CD4-positive, alpha-beta T cell (primary cell): Measurements from ENCODE around the gene SLFN12L. TPM values are rescaled to one million over a fixed set of nuclear protein-coding genes. Genes with fewer than 3 reads are reported as not detected.

ENCODE experiments used
- ATAC-seq: fragments of 200-7000 bp; cut with Tn5 transposase; one replicate; pipeline ENCODE4 v1.10.0; 2022; ENCODE audit warnings: mild to moderate bottlenecking; ENCODE audit not compliant: poor library complexity
- CTCF ChIA-PET: fragments of 350-600 bp; sonication (Branson Sonifier 250); formaldehyde crosslinking; loops from one replicate; lab custom pipeline; 2021; ENCODE audit warnings: antibody characterized with exemption, inconsistent platforms; lab: Charles Lee
- POLR2A ChIA-PET: fragments of 350-600 bp; sonication (Branson Sonifier 250); formaldehyde crosslinking; loops from one replicate; lab custom pipeline; 2021; ENCODE audit warnings: antibody characterized with exemption, inconsistent platforms; lab: Charles Lee
- DNase-seq, 14 experiments: peaks; one replicate each; pipeline ENCODE4 v3.0.0-alpha.2; 2013 to 2020; ENCODE audit warnings: mixed read lengths in 2 of 14
- H3K27ac ChIP-seq, 2 donors: one replicate each; pipeline versions ENCODE4 v1.5.1 to v1.7.0; 2013; ENCODE audit warnings: low read length in 2 of 2, low read depth in 1 of 2, mild to moderate bottlenecking in 1 of 2
- H3K27me3 ChIP-seq, 2 experiments: 1 replicate in 1 of 2; 2 replicates in 1 of 2; pipeline versions ENCODE4 v1.6.1 to v1.7.0; 2013; ENCODE audit warnings: low read length in 2 of 2, control low read depth in 1 of 2, mild to moderate bottlenecking in 1 of 2, moderate library complexity in 1 of 2; ENCODE audit not compliant: insufficient read depth in 2 of 2, control insufficient read depth in 1 of 2
- H3K36me3 ChIP-seq: one replicate; pipeline ENCODE4 v1.6.1; 2013; ENCODE audit warnings: low read length, control low read depth; ENCODE audit not compliant: insufficient read depth
- H3K4me1 ChIP-seq: one replicate; pipeline ENCODE4 v1.6.1; 2013; ENCODE audit warnings: low read length, control low read depth; ENCODE audit not compliant: insufficient read depth
- H3K4me3 ChIP-seq: one replicate; pipeline ENCODE4 v1.5.1; 2013; ENCODE audit warnings: mild to moderate bottlenecking, low read length, moderate library complexity
- H3K9me3 ChIP-seq, 2 experiments: 1 replicate in 1 of 2; 2 replicates in 1 of 2; pipeline versions ENCODE4 v1.6.1 to v1.7.0; 2013; ENCODE audit warnings: low read length in 2 of 2, mild to moderate bottlenecking in 2 of 2, control low read depth in 1 of 2, moderate library complexity in 1 of 2; ENCODE audit not compliant: control insufficient read depth in 1 of 2, insufficient read depth in 1 of 2
- H3K27ac Mint-ChIP-seq: one replicate; pipeline ENCODE4 v1.8.0; 2020; ENCODE audit warnings: mixed read lengths
- H3K27me3 Mint-ChIP-seq: one replicate; pipeline ENCODE4 v1.8.0; 2021; ENCODE audit warnings: mixed read lengths
- H3K36me3 Mint-ChIP-seq: one replicate; pipeline ENCODE4 v1.8.0; 2021; ENCODE audit warnings: low read depth, mixed read lengths
- H3K4me1 Mint-ChIP-seq: one replicate; pipeline ENCODE4 v1.8.0; 2021; ENCODE audit warnings: low read depth, mixed read lengths
- H3K4me3 Mint-ChIP-seq: one replicate; pipeline ENCODE4 v1.8.0; 2020; ENCODE audit warnings: mild to moderate bottlenecking, mixed read lengths
- H3K9me3 Mint-ChIP-seq: one replicate; pipeline ENCODE4 v1.8.0; 2020; ENCODE audit warnings: mixed read lengths
- intact Hi-C, 2 experiments: fragments of 100-400 bp; cut with DNase I in 1 of 2; cut with micrococcal nuclease in 1 of 2; formaldehyde crosslinking; loops; one replicate each; pipeline versions ENCODE4 v1.15.1 to v1.9.0; 2023 to 2025; cut with DNase I, micrococcal nuclease
- total RNA-seq, 174 experiments: library from RNA in 2 of 174; stranded (reverse) in 2 of 174; gene quantifications; one replicate each; pipeline ENCODE4 v1.2.3 and lab custom pipeline; 2021 to 2026
- TF ChIP-seq, protein P1 (sequence below): fragments of 200-600 bp; IDR thresholded peaks from one replicate; pipeline ENCODE4 v1.8.0; 2022; ENCODE audit warnings: antibody characterized with exemption, mild to moderate bottlenecking

Gene SLFN12L
- total RNA-seq, 2 experiments from 2014 or later = 23.4 to 24.3 TPM

DNA sequence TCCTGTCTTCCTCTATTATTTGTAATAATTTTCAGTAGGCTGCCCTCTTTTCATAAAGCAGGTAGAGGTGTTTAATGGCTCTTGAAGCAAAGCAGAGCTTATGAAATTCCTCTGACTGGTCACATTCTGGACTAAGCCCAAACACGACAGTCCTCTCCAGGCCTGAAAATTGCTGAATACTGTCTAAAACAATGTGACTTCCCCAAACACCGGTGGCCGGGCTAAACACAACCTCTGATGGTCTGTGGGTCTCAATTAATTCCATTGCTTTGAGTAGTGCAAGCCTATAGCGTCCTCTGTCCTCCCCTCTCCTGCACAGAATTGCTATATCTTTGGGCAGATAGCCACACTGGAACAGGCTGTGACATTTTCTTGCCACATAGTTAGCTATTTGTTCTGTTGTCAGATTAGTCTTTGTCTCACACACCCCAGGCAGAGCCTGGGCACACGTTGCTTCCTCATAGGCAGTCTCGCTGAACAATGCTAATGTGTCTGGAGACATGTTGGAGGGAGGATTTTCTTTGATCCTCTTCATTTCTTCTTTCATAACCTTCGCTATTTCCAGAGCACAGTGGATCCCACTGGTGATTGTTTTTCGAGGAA, 10.8 kb upstream of the SLFN12L start:
- no peaks in the 10 kb centered on the region for H3K36me3 Mint-ChIP-seq
- no peaks in the 10 kb centered on the region for H3K27me3 Mint-ChIP-seq
- Histone ChIP-seq H3K27me3 (no peaks in the 10 kb centered on the region), H3K4me3 (no peak overlapping the region), H3K36me3 (no peaks in the 10 kb centered on the region), H3K4me1 (no peaks in the 10 kb centered on the region), H3K27ac (no peak overlapping the region), H3K9me3 (no peaks in the 10 kb centered on the region)
- no peak overlapping the region for H3K4me3 Mint-ChIP-seq
- H3K27ac Mint-ChIP-seq = no peak overlapping the region
- TF ChIP-seq, protein P1, sequence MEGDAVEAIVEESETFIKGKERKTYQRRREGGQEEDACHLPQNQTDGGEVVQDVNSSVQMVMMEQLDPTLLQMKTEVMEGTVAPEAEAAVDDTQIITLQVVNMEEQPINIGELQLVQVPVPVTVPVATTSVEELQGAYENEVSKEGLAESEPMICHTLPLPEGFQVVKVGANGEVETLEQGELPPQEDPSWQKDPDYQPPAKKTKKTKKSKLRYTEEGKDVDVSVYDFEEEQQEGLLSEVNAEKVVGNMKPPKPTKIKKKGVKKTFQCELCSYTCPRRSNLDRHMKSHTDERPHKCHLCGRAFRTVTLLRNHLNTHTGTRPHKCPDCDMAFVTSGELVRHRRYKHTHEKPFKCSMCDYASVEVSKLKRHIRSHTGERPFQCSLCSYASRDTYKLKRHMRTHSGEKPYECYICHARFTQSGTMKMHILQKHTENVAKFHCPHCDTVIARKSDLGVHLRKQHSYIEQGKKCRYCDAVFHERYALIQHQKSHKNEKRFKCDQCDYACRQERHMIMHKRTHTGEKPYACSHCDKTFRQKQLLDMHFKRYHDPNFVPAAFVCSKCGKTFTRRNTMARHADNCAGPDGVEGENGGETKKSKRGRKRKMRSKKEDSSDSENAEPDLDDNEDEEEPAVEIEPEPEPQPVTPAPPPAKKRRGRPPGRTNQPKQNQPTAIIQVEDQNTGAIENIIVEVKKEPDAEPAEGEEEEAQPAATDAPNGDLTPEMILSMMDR = no peak
- intact Hi-C loops = loop anchor here in 1 of 2 experiments (10.0 kb wide), 1 partner anchor 1124 kb away; no protein-coding TSS in a partner anchor
- CTCF ChIA-PET = no interaction called here
- POLR2A ChIA-PET = interaction anchor here (0.8 kb wide), 1 partner anchor 306 kb away, joined by 3 read pairs; the partner anchor contains the start of gene SLFN5
- DNase-seq (no peak), ATAC-seq (no peak)
- H3K9me3 Mint-ChIP-seq = no peaks in the 10 kb centered on the region
- peaks cover 3% of the 10 kb centered on the region for H3K4me1 Mint-ChIP-seq

DNA sequence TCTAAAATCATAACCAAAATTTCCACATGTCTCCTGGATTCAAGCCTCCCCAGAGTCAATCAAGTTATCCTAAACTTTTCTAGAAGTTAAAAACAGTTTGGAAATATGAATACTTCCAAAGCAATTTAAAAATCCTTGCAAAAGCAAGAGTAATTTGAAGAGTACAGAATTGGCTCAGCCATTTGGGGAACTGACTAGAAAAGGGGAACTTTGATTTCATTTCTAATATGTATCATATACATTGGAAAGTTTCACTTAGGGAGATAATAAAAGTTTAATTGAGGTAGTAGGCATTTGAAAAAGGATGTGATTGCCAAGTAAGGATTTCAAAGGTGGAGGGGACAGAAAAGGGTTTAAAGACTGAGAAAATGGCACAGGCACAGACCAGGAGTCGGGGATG, 9.0 kb upstream of the SLFN12L start:
- ATAC-seq (no peak), DNase-seq (no peak)
- no peak overlapping the region for H3K27ac ChIP-seq
- no peak overlapping the region for H3K4me3 Mint-ChIP-seq
- POLR2A ChIA-PET = no interaction called here
- intact Hi-C loops = loop anchor here in 1 of 2 experiments (10.0 kb wide), 1 partner anchor 1122 kb away; no protein-coding TSS in a partner anchor
- no peak overlapping the region for H3K27ac Mint-ChIP-seq
- no peaks in the 10 kb centered on the region for H3K9me3 Mint-ChIP-seq
- no peaks in the 10 kb centered on the region for H3K36me3 Mint-ChIP-seq
- no peaks in the 10 kb centered on the region for H3K27me3 ChIP-seq
- TF ChIP-seq, protein P1 = no peak
- H3K36me3 ChIP-seq = no peaks in the 10 kb centered on the region
- CTCF ChIA-PET = no interaction called here
- peaks cover 5% of the 10 kb centered on the region for H3K4me1 ChIP-seq
- no peak overlapping the region for H3K4me3 ChIP-seq
- H3K27me3 Mint-ChIP-seq = no peaks in the 10 kb centered on the region
- no peaks in the 10 kb centered on the region for H3K9me3 ChIP-seq
- H3K4me1 Mint-ChIP-seq = peaks cover 9% of the 10 kb centered on the region

DNA sequence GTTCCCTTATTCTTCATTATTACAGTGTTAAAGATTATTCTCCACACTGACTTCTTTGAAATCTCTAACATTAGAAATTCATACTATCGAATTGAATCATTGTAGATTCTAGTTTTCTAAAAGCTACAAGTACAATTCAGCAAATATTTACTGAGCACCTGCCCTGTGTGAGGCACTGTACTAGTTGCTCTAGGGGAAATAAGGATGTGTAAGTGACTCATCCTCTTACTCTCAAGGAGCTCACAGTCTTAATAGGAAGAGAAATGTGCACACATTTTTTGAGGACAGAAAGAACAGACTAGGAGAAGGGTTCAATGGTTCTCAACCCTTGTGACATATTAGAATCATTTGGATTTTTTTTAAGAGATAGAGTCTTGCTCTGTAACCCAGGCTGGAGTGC, 7.7 kb upstream of the SLFN12L start:
- H3K9me3 Mint-ChIP-seq = no peaks in the 10 kb centered on the region
- TF ChIP-seq, protein P1 = no peak
- no peak overlapping the region for H3K4me3 Mint-ChIP-seq
- Histone ChIP-seq H3K27ac (no peak overlapping the region), H3K9me3 (no peaks in the 10 kb centered on the region), H3K36me3 (no peaks in the 10 kb centered on the region), H3K4me1 (peaks cover 11% of the 10 kb centered on the region), H3K4me3 (no peak overlapping the region), H3K27me3 (no peaks in the 10 kb centered on the region)
- ChIA-PET POLR2A (interaction anchor here (0.9 to 1.3 kb wide), 2 partner anchors 18 to 33 kb away, joined by 4 read pairs; partner anchors contain the start of gene PEX12), CTCF (no interaction called here)
- intact Hi-C loops = loop anchor here in 1 of 2 experiments (10.0 kb wide), 1 partner anchor 1120 kb away; no protein-coding TSS in a partner anchor
- DNase-seq = no peak
- no peaks in the 10 kb centered on the region for H3K27me3 Mint-ChIP-seq
- H3K4me1 Mint-ChIP-seq = peaks cover 22% of the 10 kb centered on the region
- ATAC-seq = no peak
- H3K36me3 Mint-ChIP-seq = no peaks in the 10 kb centered on the region
- no peak overlapping the region for H3K27ac Mint-ChIP-seq
